Mesenchymal stem cell (in vitro differentiated cells and primary cell): Measurements from ENCODE around the gene ABHD17B.
A peak's percentile ranks its signal among the peaks of the same experiment; 100 is the strongest.

Source experiments
- DNase-seq: peaks from one replicate; pipeline ENCODE4 v3.0.0-alpha.2; 2013
- H2AFZ ChIP-seq: one replicate; pipeline ENCODE4 v1.6.1; 2013; ENCODE audit warnings: low read depth, mild to moderate bottlenecking, control low read depth, inconsistent platforms, low read length, moderate library complexity
- H2AK5ac ChIP-seq: 2 replicates; pipeline ENCODE4 v1.6.1; 2013; ENCODE audit warnings: low read length, moderate library complexity, mild to moderate bottlenecking, inconsistent platforms; ENCODE audit not compliant: severe bottlenecking
- H2BK120ac ChIP-seq: one replicate; pipeline ENCODE4 v1.6.1; 2013; ENCODE audit warnings: low read depth, mild to moderate bottlenecking, inconsistent platforms, low read length, moderate library complexity
- H2BK12ac ChIP-seq, 2 experiments: one replicate each; pipeline ENCODE4 v1.6.1; 2013; ENCODE audit warnings: inconsistent platforms in 2 of 2, low read length in 2 of 2, mild to moderate bottlenecking in 2 of 2, moderate library complexity in 2 of 2, control low read depth in 1 of 2
- H2BK15ac ChIP-seq: one replicate; pipeline ENCODE4 v1.6.1; 2013; ENCODE audit warnings: mild to moderate bottlenecking, low read depth, inconsistent platforms; ENCODE audit not compliant: poor library complexity, severe bottlenecking
- H2BK5ac ChIP-seq: 2 replicates; pipeline ENCODE4 v1.6.1; 2013; ENCODE audit warnings: low read depth, mild to moderate bottlenecking, low read length, control low read depth, inconsistent platforms; ENCODE audit not compliant: poor library complexity, severe bottlenecking
- H3K14ac ChIP-seq, 2 experiments: one replicate each; pipeline ENCODE4 v1.6.1; 2013; ENCODE audit warnings: inconsistent platforms in 2 of 2, low read length in 2 of 2, control low read depth in 1 of 2, mild to moderate bottlenecking in 1 of 2, moderate library complexity in 1 of 2
- H3K18ac ChIP-seq, 2 experiments: one replicate each; pipeline ENCODE4 v1.6.1; 2013; ENCODE audit warnings: inconsistent platforms in 2 of 2, low read length in 2 of 2, control low read depth in 1 of 2, low read depth in 1 of 2, mild to moderate bottlenecking in 1 of 2
- H3K23ac ChIP-seq, 2 experiments: one replicate each; pipeline ENCODE4 v1.6.1; 2013; ENCODE audit warnings: inconsistent platforms in 2 of 2, low read length in 2 of 2, mild to moderate bottlenecking in 2 of 2, moderate library complexity in 2 of 2, control low read depth in 1 of 2
- H3K27ac ChIP-seq: 2 replicates; pipeline ENCODE4 v1.5.1; 2013; ENCODE audit warnings: mild to moderate bottlenecking, moderate library complexity, low read length, control low read depth, inconsistent platforms; ENCODE audit not compliant: poor library complexity, severe bottlenecking
- H3K27me3 ChIP-seq, 2 experiments: 2 replicates each; pipeline versions ENCODE4 v1.6.1 to v1.7.0; 2013; ENCODE audit warnings: low read length in 2 of 2, mild to moderate bottlenecking in 2 of 2, moderate library complexity in 2 of 2, control low read depth in 1 of 2, inconsistent platforms in 1 of 2; ENCODE audit not compliant: control insufficient read depth in 1 of 2, insufficient read depth in 1 of 2
- H3K36me3 ChIP-seq, 2 experiments: 2 replicates each; pipeline versions ENCODE4 v1.6.1 to v1.7.0; 2013; ENCODE audit warnings: low read length in 2 of 2, control low read depth in 1 of 2, inconsistent platforms in 1 of 2, low read depth in 1 of 2, mild to moderate bottlenecking in 1 of 2; ENCODE audit not compliant: insufficient read depth in 2 of 2, control insufficient read depth in 1 of 2
- H3K4ac ChIP-seq, 2 experiments: one replicate each; pipeline ENCODE4 v1.6.1; 2013; ENCODE audit warnings: inconsistent platforms in 2 of 2, low read length in 2 of 2, mild to moderate bottlenecking in 2 of 2, moderate library complexity in 2 of 2, control low read depth in 1 of 2, low read depth in 1 of 2
- H3K4me1 ChIP-seq: 2 replicates; pipeline ENCODE4 v1.6.1; 2013; ENCODE audit warnings: low read depth, low read length, control low read depth; ENCODE audit not compliant: control insufficient read depth, insufficient read depth
- H3K4me2 ChIP-seq: 2 replicates; pipeline ENCODE4 v1.6.1; 2013; ENCODE audit warnings: low read length, mild to moderate bottlenecking, inconsistent platforms; ENCODE audit not compliant: poor library complexity, severe bottlenecking
- H3K4me3 ChIP-seq, 2 experiments: 2 replicates each; pipeline versions ENCODE4 v1.5.1 to v1.7.0; 2013; ENCODE audit warnings: low read length in 2 of 2, mild to moderate bottlenecking in 2 of 2, control low read depth in 1 of 2, low read depth in 1 of 2; ENCODE audit not compliant: insufficient read depth in 1 of 2
- H3K79me1 ChIP-seq: replicated peaks from 2 replicates; pipeline ENCODE4 v1.6.1; 2013; ENCODE audit warnings: mild to moderate bottlenecking, control low read depth, low read length, inconsistent platforms; ENCODE audit not compliant: poor library complexity, severe bottlenecking
- H3K9ac ChIP-seq: 2 replicates; pipeline ENCODE4 v1.7.0; 2013; ENCODE audit warnings: mild to moderate bottlenecking, low read length, moderate library complexity
- H3K9me3 ChIP-seq: 2 replicates; pipeline ENCODE4 v1.7.0; 2013; ENCODE audit warnings: mild to moderate bottlenecking, low read length; ENCODE audit not compliant: control insufficient read depth
- H4K8ac ChIP-seq: one replicate; pipeline ENCODE4 v1.6.1; 2013; ENCODE audit warnings: inconsistent platforms, mild to moderate bottlenecking, low read length, moderate library complexity
- H4K91ac ChIP-seq: one replicate; pipeline ENCODE4 v1.6.1; 2013; ENCODE audit warnings: mild to moderate bottlenecking, low read length, inconsistent platforms
- WGBS: methylation state at CpG from one replicate; pipeline ENCODE4 v1.1.7; 2013; ENCODE audit warnings: mixed read lengths; 5-methylcytosine and 5-hydroxymethylcytosine counted together

ABHD17B gene

GRCh38 chr9:71863631-71864030 lies 47.4 kb downstream of the ABHD17B start:
- Histone ChIP-seq H3K36me3 (peaks cover 4 to 54% of the 10 kb centered on the region in 2 experiments), H3K4ac (no peak overlapping the region), H3K4me3 (no peak overlapping the region), H4K8ac (no peak overlapping the region), H3K79me1 (peaks cover 4% of the 10 kb centered on the region), H3K27ac (no peak overlapping the region), H3K9ac (no peak overlapping the region), H3K4me1 (no peaks in the 10 kb centered on the region), H2BK5ac (no peak overlapping the region), H2AK5ac (no peak overlapping the region), H3K14ac (no peak overlapping the region), H3K4me2 (no peak overlapping the region), H3K18ac (no peak overlapping the region), H3K23ac (no peak overlapping the region), H2BK120ac (no peak overlapping the region), H3K9me3 (peaks cover 39% of the 10 kb centered on the region), H2BK15ac (no peak overlapping the region), H2AFZ (no peak overlapping the region), H3K27me3 (no peaks in the 10 kb centered on the region), H2BK12ac (no peak overlapping the region), H4K91ac (no peak overlapping the region)
- DNase-seq = no peak
- WGBS = no CpG with 5 or more reads among the region's 1 CpG

GRCh38 chr9:71861618-71862017 lies 49.4 kb downstream of the ABHD17B start:
- no peak overlapping the region for H2AFZ ChIP-seq
- WGBS = 96% methylated on average over 2 of the region's 3 CpGs
- H4K91ac ChIP-seq = no peak overlapping the region

GRCh38 chr9:71859939-71860338 lies 51.1 kb downstream of the ABHD17B start:
- no peak overlapping the region for H2BK12ac ChIP-seq
- no peak overlapping the region for H3K27ac ChIP-seq
- H2BK120ac ChIP-seq = no peak overlapping the region
- H2AK5ac ChIP-seq = no peak overlapping the region
- H3K9me3 ChIP-seq = peaks cover 48% of the 10 kb centered on the region
- no peak overlapping the region for H3K9ac ChIP-seq
- H3K4ac ChIP-seq = no peak overlapping the region
- no peak overlapping the region for H2AFZ ChIP-seq
- H4K8ac ChIP-seq = no peak overlapping the region
- H3K14ac ChIP-seq = no peak overlapping the region
- H3K27me3 ChIP-seq = no peaks in the 10 kb centered on the region
- peaks cover 2% of the 10 kb centered on the region for H3K79me1 ChIP-seq
- H4K91ac ChIP-seq = no peak overlapping the region
- WGBS = 100% methylated on average over 2 of the region's 3 CpGs
- DNase-seq = peak; percentile 9
- H3K4me2 ChIP-seq = no peak overlapping the region
- H3K23ac ChIP-seq = no peak overlapping the region
- H2BK5ac ChIP-seq = no peak overlapping the region
- no peak overlapping the region for H3K4me3 ChIP-seq
- no peak overlapping the region for H3K18ac ChIP-seq
- H2BK15ac ChIP-seq = no peak overlapping the region
- peaks cover 0 to 30% of the 10 kb centered on the region in 2 experiments for H3K36me3 ChIP-seq
- no peaks in the 10 kb centered on the region for H3K4me1 ChIP-seq

More at GRCh38 chr9:71861618-71862017, 49.4 kb downstream of the ABHD17B start:
- no peak overlapping the region for H3K4ac ChIP-seq
- peaks cover 0 to 40% of the 10 kb centered on the region in 2 experiments for H3K36me3 ChIP-seq
- H3K4me1 ChIP-seq = no peaks in the 10 kb centered on the region
- peaks cover 48% of the 10 kb centered on the region for H3K9me3 ChIP-seq
- no peak overlapping the region for H2BK15ac ChIP-seq
- no peak overlapping the region for H3K4me2 ChIP-seq
- no peaks in the 10 kb centered on the region for H3K27me3 ChIP-seq
- H3K9ac ChIP-seq = no peak overlapping the region
- H3K27ac ChIP-seq = no peak overlapping the region
- H2BK5ac ChIP-seq = no peak overlapping the region
- no peak overlapping the region for H4K8ac ChIP-seq
- no peak overlapping the region for H2BK120ac ChIP-seq
- H3K4me3 ChIP-seq = no peak overlapping the region
- no peak overlapping the region for H3K23ac ChIP-seq
- no peak overlapping the region for H2AK5ac ChIP-seq
- H3K79me1 ChIP-seq = peaks cover 2% of the 10 kb centered on the region
- DNase-seq = no peak
- H2BK12ac ChIP-seq = no peak overlapping the region
- no peak overlapping the region for H3K18ac ChIP-seq
- no peak overlapping the region for H3K14ac ChIP-seq

- no peak overlapping the region for H2AFZ ChIP-seq
- no peak overlapping the region for H2AK5ac ChIP-seq
- H3K36me3 ChIP-seq = peaks cover 0 to 25% of the 10 kb centered on the region in 2 experiments
- no peaks in the 10 kb centered on the region for H3K4me1 ChIP-seq
- H3K27ac ChIP-seq = no peak overlapping the region
- H3K9ac ChIP-seq = no peak overlapping the region
- no peak overlapping the region for H3K4ac ChIP-seq
- no peak overlapping the region for H2BK5ac ChIP-seq
- peak overlapping the region in 1 of 2 experiments; percentile 18 for H3K4me3 ChIP-seq
- H4K8ac ChIP-seq = no peak overlapping the region
- H2BK15ac ChIP-seq = no peak overlapping the region
- no peak overlapping the region for H3K14ac ChIP-seq
- H3K23ac ChIP-seq = no peak overlapping the region
- no peak overlapping the region for H2BK120ac ChIP-seq
- no peak overlapping the region for H2BK12ac ChIP-seq
- H3K27me3 ChIP-seq = no peaks in the 10 kb centered on the region
- no peak overlapping the region for H4K91ac ChIP-seq
- H3K9me3 ChIP-seq = peaks cover 48% of the 10 kb centered on the region
- peaks cover 3% of the 10 kb centered on the region for H3K79me1 ChIP-seq
- H3K4me2 ChIP-seq = no peak overlapping the region
- DNase-seq = no peak
- H3K18ac ChIP-seq = no peak overlapping the region
Observed at GRCh38 chr9:71858812-71859211, 52.2 kb downstream of the ABHD17B start.
